ENCODE results near the gene KLK1. TPM values are rescaled to one million over a fixed set of nuclear protein-coding genes. Genes with fewer than 3 reads are reported as not detected.

Gene KLK1
- total RNA-seq, 1 experiment from 2014 or later, result not detected

DNA sequence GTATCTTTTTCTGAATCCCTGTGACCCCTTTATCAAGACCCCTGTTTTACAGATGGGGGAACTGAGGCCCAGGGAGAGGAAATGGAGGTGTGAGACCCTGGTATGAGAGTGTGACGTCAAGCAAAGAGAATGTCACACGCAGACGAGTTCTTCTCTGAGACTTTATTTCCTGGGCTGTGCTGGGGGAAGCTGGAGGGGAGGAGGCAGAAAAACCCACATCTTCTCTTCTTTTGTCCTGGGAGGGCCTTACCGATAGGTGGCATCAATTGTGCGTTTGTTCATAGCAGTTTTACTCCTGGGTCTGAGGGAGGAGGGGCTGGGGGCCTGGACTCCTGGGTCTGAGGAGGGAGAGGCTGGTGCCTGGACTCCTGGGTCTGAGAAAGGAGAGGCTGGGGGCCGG lies 14.7 kb upstream of the KLK1 start:
- in situ Hi-C loops (cut with HindIII; ENCODE audit: low pct_unique_long_range_greater_than_20kb, low sequenced_read_pairs), result no loop called here
- peak; percentile 16 for DNase-seq (ENCODE audit: low read depth)

DNA sequence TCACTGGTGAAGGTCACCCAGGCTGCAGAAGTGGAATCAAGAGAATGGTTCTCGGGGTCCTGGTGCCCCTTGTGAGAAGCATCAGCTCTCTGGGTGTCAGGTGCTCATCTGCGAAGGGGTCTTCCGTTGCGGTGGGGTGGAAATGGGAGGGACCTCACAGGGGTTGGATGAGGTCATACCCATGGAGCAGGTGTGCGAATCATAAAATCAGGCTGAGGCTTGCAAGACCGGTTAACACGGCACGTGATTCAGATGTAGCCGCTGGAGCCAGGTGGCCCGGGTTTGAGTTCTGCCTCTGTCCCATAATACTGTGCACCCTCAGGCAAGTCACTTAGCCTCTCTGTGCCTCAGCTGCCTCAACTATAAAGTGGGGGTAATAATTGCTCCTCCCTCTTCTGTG lies 13.7 kb upstream of the KLK1 start:
- in situ Hi-C loops (cut with HindIII; ENCODE audit: low pct_unique_long_range_greater_than_20kb, low sequenced_read_pairs), result no loop called here
- no peak for DNase-seq (ENCODE audit: low read depth)

GRCh38 chr19:50836543-50837195 lies 13.1 kb upstream of the KLK1 start:
- no peak for DNase-seq (ENCODE audit: low read depth)
- in situ Hi-C loops (cut with HindIII; ENCODE audit: low pct_unique_long_range_greater_than_20kb, low sequenced_read_pairs), result no loop called here

DNA sequence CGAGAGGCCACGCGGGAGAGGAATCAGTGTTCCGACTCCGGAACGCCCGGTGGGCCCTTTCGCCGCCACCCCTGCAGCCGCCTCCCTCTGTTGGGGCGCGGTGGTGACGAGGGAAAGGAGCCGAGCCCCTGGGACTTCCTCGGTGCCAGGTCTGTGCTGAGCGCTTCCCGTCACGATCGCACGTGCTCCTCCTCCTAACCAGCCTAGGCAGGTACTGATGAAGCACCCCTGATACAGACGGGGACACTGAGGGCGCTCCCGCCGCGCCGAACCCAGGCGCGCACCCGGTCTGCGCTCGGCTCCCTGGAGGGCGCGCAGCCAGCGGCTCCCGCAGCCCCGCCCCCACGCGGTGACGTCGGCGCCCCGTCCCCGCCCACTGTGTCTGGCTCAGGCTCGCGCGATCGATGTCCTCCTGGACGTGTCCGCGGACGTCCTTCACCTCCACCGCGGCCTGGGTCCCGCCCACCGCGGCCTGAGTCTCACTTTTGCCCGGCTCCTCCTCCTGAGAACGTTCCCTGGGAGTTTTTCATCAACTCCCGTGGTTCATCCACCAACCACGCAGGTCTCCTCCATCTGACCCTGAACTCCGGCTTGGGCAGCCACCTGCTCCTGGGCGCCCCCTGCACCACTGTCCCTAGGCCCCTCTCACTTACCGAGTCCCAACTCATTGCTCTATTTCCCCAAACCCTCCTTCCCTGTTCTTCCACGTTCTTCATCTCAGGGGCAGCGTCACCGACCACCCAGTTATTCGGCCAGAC lies 12.4 kb upstream of the KLK1 start:
- DNase-seq (ENCODE audit: low read depth), result peak; percentile 74

DNA sequence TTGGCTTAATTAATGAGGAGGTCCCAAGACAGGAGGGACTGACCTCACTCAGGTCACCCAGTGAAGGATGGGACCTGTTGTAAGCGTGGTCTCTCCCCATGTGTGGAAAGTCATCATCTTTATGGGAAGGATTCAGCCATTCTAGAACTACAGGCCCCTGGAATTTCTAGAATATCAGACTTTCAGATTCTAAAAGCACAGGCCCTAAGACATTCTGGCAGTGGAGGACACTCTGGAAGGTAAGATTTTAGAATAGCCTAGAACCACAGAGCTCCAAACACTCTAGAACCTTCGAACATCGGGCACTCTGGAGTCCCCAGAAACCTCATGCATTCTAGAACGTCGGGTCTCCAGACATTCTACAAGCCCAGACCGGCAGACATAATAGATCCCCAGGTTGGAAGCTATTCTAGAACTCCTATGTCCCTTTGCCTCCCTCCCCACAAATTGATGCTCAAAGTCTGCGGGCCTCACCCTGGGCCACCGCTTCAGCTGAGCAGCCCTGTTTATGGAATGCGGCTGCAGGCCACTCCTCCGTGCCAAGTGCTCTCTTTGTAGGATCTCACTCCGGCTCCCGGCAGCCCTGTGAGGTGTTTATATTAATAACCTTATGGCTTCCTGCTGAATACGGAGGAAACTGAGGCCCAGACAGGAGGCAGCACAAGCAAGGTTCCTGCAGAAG lies 11.7 kb upstream of the KLK1 start:
- in situ Hi-C loops (cut with HindIII; ENCODE audit: low pct_unique_long_range_greater_than_20kb, low sequenced_read_pairs), result no loop called here
- no peak for DNase-seq (ENCODE audit: low read depth)

More for the DNA sequence above, 12.4 kb upstream of the KLK1 start:
- in situ Hi-C loops (cut with HindIII; ENCODE audit: low pct_unique_long_range_greater_than_20kb, low sequenced_read_pairs), result no loop called here

GRCh38 chr19:50833802-50834167 lies 10.2 kb upstream of the KLK1 start:
- DNase-seq (ENCODE audit: low read depth), result no peak
- in situ Hi-C loops (cut with HindIII; ENCODE audit: low pct_unique_long_range_greater_than_20kb, low sequenced_read_pairs), result no loop called here

GRCh38 chr19:50833117-50833801 lies 9.7 kb upstream of the KLK1 start, which contains the start of gene KLK15:
KLK15 (minus strand) TSS chr19:50833574; CDS start chr19:50831492, 2,082 bp downstream.
- no peak for DNase-seq (ENCODE audit: low read depth)
- in situ Hi-C loops (cut with HindIII; ENCODE audit: low pct_unique_long_range_greater_than_20kb, low sequenced_read_pairs), result no loop called here

- in situ Hi-C loops (cut with HindIII; ENCODE audit: low pct_unique_long_range_greater_than_20kb, low sequenced_read_pairs), result no loop called here
Measured at GRCh38 chr19:50832666-50833065, 9.1 kb upstream of the KLK1 start.

GRCh38 chr19:50831026-50831396 lies 7.4 kb upstream of the KLK1 start:
- DNase-seq (ENCODE audit: low read depth), result no peak
- in situ Hi-C loops (cut with HindIII; ENCODE audit: low pct_unique_long_range_greater_than_20kb, low sequenced_read_pairs), result no loop called here

More at GRCh38 chr19:50832666-50833065, 9.1 kb upstream of the KLK1 start:
- DNase-seq (ENCODE audit: low read depth), result no peak

DNA sequence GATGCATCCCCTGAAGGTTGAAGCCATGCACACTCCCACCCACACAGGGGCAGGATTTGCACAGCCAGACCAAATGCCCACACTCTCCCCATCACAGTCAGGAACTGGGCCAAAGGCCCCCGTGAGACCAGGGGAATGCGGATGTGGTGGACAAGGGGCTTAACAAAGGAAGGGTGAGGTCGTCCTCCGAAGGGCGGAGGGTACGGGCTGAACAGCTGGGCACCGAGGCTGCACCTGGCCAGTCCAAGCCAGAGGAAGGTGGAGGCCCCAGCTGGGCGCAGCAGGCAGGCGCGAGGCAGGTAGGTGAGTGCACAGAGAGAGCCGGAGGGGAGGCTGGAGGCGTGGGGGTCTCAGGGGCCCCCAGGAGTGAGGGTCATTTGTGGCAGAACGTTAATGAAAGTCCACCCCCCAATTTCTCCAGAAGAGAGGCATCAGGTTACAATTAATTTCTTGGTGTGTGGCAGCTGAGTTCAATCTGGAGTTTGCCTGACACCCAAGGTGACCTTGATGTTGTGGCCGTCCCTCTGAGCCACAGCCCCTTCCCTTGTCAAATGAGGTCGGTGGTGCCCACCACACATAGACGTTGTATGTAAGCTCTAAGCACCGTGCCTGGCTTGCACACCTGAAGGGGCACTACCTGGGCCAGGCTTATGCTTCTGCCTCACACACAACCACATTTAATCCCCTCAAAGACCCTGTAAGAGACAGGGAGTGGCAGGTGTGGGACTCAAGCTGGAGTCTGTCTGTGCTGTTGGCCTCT lies 6.9 kb upstream of the KLK1 start:
- in situ Hi-C loops (cut with HindIII; ENCODE audit: low pct_unique_long_range_greater_than_20kb, low sequenced_read_pairs), result no loop called here
- DNase-seq (ENCODE audit: low read depth), result no peak

DNA sequence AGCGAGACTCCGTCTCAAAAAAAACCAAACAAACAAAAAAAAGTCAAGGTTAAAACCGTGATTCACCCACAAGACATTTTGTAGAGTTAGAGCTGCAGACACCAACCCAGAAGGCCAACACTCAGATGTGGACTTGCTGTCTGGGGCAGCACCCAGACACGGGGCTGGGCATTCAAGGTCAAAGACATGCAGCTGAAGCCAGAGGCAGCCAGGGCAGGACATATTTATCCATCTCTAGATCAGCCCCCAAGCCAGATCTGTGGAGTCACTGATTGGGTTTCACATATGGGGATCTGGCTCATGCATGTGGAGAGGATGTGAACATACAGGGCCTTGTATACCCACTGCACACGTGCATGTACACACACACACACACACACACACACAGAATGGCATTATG lies 6.2 kb upstream of the KLK1 start:
- DNase-seq (ENCODE audit: low read depth), result peak; percentile 31
- in situ Hi-C loops (cut with HindIII; ENCODE audit: low pct_unique_long_range_greater_than_20kb, low sequenced_read_pairs), result no loop called here

GRCh38 chr19:50827476-50827875 lies 3.9 kb upstream of the KLK1 start:
- in situ Hi-C loops (cut with HindIII; ENCODE audit: low pct_unique_long_range_greater_than_20kb, low sequenced_read_pairs), result no loop called here
- no peak for DNase-seq (ENCODE audit: low read depth)

DNA sequence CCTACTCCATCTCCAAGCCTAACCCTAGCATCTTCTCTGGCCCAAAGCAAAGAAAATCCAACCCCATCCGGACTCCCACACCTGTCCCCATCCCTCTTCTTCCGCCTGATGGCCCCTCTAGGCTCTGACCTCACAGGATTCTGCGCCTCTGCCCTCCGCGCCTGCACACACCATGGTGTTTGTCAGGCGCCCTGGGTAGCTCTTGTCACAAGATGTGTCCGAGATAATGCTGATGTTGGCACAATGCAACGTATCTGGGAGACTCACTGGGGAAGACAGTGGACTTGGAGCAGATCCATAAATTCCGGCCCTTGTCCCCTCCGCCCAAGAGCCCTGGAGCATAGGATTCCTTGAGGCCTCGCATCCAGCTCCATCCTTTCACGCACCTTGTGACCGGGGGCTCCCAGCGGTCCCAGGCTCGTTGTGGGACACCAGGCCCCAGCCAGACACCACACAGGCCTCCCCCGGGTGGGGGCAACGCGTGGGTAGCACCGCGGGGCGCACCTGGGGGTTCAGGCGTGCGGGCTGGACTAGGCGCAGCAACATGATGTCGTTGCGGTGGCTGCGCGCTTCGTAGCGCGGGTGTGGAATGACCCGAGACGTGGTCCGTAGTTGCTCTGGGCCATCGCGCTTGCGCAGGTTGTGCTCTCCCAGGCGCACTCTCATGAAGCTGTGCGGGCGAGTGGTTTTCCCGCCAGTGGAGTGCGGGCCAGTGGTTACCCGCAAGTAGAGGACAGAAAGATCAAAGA lies 3.1 kb upstream of the KLK1 start:
- DNase-seq (ENCODE audit: low read depth), result no peak
- in situ Hi-C loops (cut with HindIII; ENCODE audit: low pct_unique_long_range_greater_than_20kb, low sequenced_read_pairs), result no loop called here

- no peak for DNase-seq (ENCODE audit: low read depth)
- in situ Hi-C loops (cut with HindIII; ENCODE audit: low pct_unique_long_range_greater_than_20kb, low sequenced_read_pairs), result no loop called here
Measured at GRCh38 chr19:50822661-50823208, 852 bp downstream of the KLK1 start.

DNA sequence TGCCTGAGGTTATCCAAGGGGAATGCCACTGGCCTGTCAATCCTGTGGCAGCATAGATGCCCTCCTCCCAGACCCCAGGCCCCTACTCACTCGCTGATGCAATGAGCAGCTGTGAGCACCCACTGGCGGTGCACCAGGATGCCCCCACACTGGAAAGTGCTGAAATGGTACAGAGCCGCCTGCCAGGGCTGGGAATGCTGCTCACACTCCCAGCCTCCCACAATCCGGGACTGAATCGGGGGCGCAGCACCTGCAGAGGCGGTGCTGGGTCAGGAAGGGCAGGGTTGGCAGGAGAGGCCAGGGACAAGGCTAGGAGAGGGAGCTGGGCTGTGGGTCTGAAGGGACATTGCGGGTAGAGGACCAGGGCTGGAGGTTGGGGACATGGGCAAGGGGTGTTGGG lies 2.0 kb downstream of the KLK1 start:
- in situ Hi-C loops (cut with HindIII; ENCODE audit: low pct_unique_long_range_greater_than_20kb, low sequenced_read_pairs), result no loop called here
- no peak for DNase-seq (ENCODE audit: low read depth)

DNA sequence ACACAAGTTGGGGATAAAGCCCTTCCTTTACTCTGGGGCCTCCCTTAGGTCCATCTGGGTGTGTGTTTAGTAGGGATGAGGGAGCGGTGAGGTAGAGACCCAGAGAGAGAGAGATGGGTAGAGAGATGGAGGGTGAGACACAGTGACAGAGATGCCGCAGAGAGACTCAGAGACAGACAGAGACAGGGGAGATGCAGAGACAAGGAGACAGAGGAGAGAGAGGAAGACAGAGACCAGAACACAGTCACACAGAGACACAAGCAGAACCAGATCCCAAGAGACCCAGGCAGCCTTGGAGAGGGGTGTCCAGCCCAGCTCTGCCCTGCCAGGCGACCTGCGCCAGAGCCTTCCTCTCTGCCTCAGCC lies 2.4 kb downstream of the KLK1 start:
- no peak for DNase-seq (ENCODE audit: low read depth)
- in situ Hi-C loops (cut with HindIII; ENCODE audit: low pct_unique_long_range_greater_than_20kb, low sequenced_read_pairs), result no loop called here

DNA sequence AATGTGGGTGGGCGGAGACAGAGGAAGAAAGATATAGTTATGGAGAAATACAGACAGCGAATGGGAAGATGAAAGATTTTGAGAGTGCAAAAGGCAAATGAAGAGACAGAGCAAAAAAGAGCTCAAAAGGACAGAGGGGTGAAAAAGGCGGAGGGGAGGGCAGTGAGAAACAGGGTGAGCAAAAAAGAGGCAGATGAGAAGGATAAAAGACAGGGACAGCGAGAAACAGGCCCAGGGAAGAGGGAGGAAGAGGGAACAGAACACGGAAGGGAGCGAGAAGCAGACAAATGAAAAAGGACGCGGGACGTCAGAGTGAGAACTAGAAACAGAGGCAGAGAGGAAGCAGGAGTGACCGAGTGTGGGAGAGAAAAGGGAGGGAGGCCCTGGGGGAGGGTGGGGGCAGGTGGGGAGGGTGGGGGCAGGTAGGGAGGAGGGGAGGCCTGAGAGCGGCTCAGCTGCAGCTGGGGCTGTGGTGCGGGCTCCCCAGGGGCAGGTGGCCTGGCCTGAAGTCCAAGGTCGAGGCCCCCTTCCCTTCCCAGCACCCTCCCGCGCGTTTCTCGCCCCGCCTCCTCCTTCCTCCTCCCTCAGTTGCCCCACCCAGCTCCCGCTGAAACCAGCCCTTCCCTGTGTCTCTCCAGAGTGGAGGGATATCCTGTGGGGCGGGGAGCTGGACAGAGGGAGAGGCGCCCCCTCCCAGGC lies 2.9 kb downstream of the KLK1 start:
- in situ Hi-C loops (cut with HindIII; ENCODE audit: low pct_unique_long_range_greater_than_20kb, low sequenced_read_pairs), result no loop called here
- no peak for DNase-seq (ENCODE audit: low read depth)

Measured in Caki2 (cell line).